OCI-LY3 (cell line): Measurements from ENCODE around the gene CYP27A1.

Experiments
- CTCF ChIP-seq: fragments of 200-600, 300-600 bp; sonication (generic); IDR thresholded peaks from 2 replicates; pipeline ENCODE4 v1.5.1; 2014; ENCODE audit warnings: antibody characterized with exemption, low read length, low read depth
- EZH2phosphoT487 ChIP-seq: fragments of 200-600 bp; shearing (Covaris generic); IDR thresholded peaks from 2 replicates; pipeline ENCODE4 v1.6.1; 2018; ENCODE audit warnings: antibody characterized with exemption, mixed run types, low read depth

- TF ChIP-seq CTCF, result no peak
- TF ChIP-seq EZH2phosphoT487, result no peak
These were observed 81.1 kb downstream of the CYP27A1 start for GRCh38 chr2:218863021-218863520.
